SU-DHL-6 (cell line): Measurements from ENCODE around the gene NSDHL.

Experiments
- EZH2phosphoT487 ChIP-seq: fragments of 200-600 bp; sonication (generic), shearing (Covaris generic); conservative IDR thresholded peaks from 2 replicates; pipeline ENCODE4 v1.6.1; 2018; ENCODE audit warnings: mild to moderate bottlenecking, antibody characterized with exemption, low read length, moderate library complexity, mixed read lengths
- TF ChIP-seq, protein P1 (sequence below): fragments of 200-600 bp; sonication (generic); IDR thresholded peaks from one replicate; pipeline ENCODE4 v1.5.1; 2017; ENCODE audit warnings: antibody characterized with exemption, mild to moderate bottlenecking, low read length, moderate library complexity; ENCODE audit not compliant: insufficient read depth, poor library complexity, severe bottlenecking

DNA sequence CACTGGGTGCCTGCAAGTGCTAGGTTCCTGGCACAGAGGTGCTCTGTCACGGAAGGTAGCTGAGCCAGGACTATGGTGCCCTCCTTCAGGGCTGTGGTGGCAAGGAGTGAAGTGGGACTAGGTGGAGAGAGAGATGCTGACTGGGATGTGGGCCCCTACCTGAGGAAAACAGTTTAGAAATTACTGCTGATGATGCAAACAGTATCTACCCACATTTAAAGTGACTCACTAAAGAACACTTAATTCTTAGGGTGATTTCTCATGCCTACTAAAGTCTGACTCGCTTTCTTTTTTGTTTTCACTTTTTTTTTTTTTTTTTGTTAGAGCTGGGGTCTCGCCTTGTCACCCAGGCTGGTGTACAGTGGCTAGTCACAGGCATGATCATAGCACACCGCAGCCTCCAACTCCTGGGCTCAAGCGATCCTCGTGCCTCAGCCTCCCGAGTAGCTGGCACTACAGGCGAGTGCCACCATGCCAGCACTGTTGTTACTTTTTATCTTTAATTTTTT lies 70.1 kb downstream of the NSDHL start:
- TF ChIP-seq, protein P1, sequence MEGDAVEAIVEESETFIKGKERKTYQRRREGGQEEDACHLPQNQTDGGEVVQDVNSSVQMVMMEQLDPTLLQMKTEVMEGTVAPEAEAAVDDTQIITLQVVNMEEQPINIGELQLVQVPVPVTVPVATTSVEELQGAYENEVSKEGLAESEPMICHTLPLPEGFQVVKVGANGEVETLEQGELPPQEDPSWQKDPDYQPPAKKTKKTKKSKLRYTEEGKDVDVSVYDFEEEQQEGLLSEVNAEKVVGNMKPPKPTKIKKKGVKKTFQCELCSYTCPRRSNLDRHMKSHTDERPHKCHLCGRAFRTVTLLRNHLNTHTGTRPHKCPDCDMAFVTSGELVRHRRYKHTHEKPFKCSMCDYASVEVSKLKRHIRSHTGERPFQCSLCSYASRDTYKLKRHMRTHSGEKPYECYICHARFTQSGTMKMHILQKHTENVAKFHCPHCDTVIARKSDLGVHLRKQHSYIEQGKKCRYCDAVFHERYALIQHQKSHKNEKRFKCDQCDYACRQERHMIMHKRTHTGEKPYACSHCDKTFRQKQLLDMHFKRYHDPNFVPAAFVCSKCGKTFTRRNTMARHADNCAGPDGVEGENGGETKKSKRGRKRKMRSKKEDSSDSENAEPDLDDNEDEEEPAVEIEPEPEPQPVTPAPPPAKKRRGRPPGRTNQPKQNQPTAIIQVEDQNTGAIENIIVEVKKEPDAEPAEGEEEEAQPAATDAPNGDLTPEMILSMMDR = no peak
- TF ChIP-seq EZH2phosphoT487 = no peak
